Progenitor cell of endocrine pancreas (in vitro differentiated cells): ENCODE measurements around the gene PIN1. TPM values are rescaled to one million over a fixed set of nuclear protein-coding genes. Genes with fewer than 3 reads are reported as not detected.
A peak's percentile ranks its signal among the peaks of the same experiment; 100 is the strongest.

ENCODE experiments used
- DNase-seq: peaks from one replicate; pipeline ENCODE4 v3.0.0; 2021; ENCODE audit warnings: low spot score; ENCODE audit not compliant: unreplicated experiment
- H3K27ac Mint-ChIP-seq: 2 replicates; pipeline ENCODE4 v1.8.0; 2021; ENCODE audit warnings: mild to moderate bottlenecking, moderate library complexity, mixed read lengths
- H3K27me3 Mint-ChIP-seq: 2 replicates; pipeline ENCODE4 v1.8.0; 2021; ENCODE audit warnings: mixed read lengths
- H3K36me3 Mint-ChIP-seq: 2 replicates; pipeline ENCODE4 v1.8.0; 2022; ENCODE audit warnings: mixed read lengths; ENCODE audit not compliant: insufficient read depth
- H3K4me1 Mint-ChIP-seq: 2 replicates; pipeline ENCODE4 v1.8.0; 2021; ENCODE audit warnings: low read depth, mixed read lengths
- H3K4me3 Mint-ChIP-seq: 2 replicates; pipeline ENCODE4 v1.8.0; 2021; ENCODE audit warnings: low read depth, mild to moderate bottlenecking, moderate library complexity, mixed read lengths
- H3K9me3 Mint-ChIP-seq: 2 replicates; pipeline ENCODE4 v1.8.0; 2021; ENCODE audit warnings: low read depth, mixed read lengths
- CTCF ChIP-seq: fragments of 200-600 bp; sonication (generic); IDR thresholded peaks from one replicate; pipeline ENCODE4 v1.5.0; 2021; ENCODE audit warnings: antibody characterized with exemption, mild to moderate bottlenecking; ENCODE audit not compliant: unreplicated experiment
- total RNA-seq: library from RNA; stranded (reverse); gene quantifications from 2 replicates; pipeline ENCODE4 v1.2.1, GENCODE V29; 2021

Gene PIN1
- total RNA-seq, 1 donor from 2014 or later, result 90.6 TPM

GRCh38 chr19:9863759-9864158 is 28.6 kb downstream of the PIN1 start:
- H3K4me1 Mint-ChIP-seq, result no peaks in the 10 kb centered on the region
- no peak for TF ChIP-seq CTCF

DNA sequence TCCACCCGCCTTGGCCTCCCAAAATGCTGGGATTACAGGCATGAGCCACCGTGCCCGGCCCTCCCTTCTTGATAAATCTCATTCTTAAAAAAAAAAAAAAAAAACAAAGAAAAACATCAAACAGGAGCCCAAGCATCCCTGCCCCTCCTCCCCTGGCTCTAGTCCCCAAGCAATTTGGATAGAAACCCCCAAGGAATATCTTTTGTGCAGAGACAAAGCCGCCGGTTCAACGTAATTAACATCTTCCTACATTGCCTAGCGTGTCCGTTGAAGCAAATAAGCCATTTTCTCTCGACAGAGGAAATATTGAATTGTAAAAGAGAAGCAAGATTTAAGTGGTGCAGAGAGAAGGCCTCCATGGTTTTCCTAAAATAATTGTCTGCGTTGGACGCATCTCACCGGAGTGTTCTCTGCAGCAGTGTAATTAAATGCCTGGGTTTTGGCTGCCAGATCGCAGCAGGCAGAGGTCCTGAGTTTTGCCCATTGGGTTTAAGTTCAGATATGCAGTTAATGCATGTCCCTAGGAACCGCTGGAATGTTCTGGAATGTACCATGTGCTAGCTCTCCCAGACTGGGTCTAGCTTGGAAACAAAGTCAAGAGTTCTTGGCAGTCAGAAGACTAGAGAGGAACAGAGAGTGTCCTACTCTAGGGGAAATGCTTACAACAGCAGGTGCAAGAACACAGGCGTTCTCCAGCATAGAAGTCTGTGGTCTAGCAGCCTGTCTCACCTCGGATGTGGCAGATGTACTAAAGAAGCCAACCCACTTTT is 30.8 kb downstream of the PIN1 start:
- no peak overlapping the region for H3K27ac Mint-ChIP-seq

More at GRCh38 chr19:9863759-9864158, 28.6 kb downstream of the PIN1 start:
- H3K27me3 Mint-ChIP-seq, result peaks cover 3% of the 10 kb centered on the region
- no peak overlapping the region for H3K27ac Mint-ChIP-seq
- H3K4me3 Mint-ChIP-seq, result no peak overlapping the region
- DNase-seq, result no peak
- H3K36me3 Mint-ChIP-seq, result peaks cover 5% of the 10 kb centered on the region
- no peaks in the 10 kb centered on the region for H3K9me3 Mint-ChIP-seq

GRCh38 chr19:9868983-9869617 is 34.0 kb downstream of the PIN1 start:
- TF ChIP-seq CTCF, result no peak
- no peak overlapping the region for H3K4me3 Mint-ChIP-seq
- DNase-seq, result no peak
- H3K36me3 Mint-ChIP-seq, result no peaks in the 10 kb centered on the region
- no peaks in the 10 kb centered on the region for H3K9me3 Mint-ChIP-seq
- H3K27me3 Mint-ChIP-seq, result peaks cover 10% of the 10 kb centered on the region
- H3K4me1 Mint-ChIP-seq, result peaks cover 13% of the 10 kb centered on the region
- H3K27ac Mint-ChIP-seq, result no peak overlapping the region

More for the DNA sequence above, 30.8 kb downstream of the PIN1 start:
- DNase-seq, result no peak
- Mint-ChIP-seq H3K36me3 (peaks cover 3% of the 10 kb centered on the region), H3K4me1 (no peaks in the 10 kb centered on the region), H3K4me3 (no peak overlapping the region), H3K27me3 (peaks cover 8% of the 10 kb centered on the region), H3K9me3 (no peaks in the 10 kb centered on the region)
- TF ChIP-seq CTCF, result no peak

GRCh38 chr19:9871626-9872338 is 36.7 kb downstream of the PIN1 start:
- Mint-ChIP-seq H3K4me3 (no peak overlapping the region), H3K27ac (peak overlapping the region; percentile 94), H3K4me1 (peaks cover 15% of the 10 kb centered on the region), H3K9me3 (no peaks in the 10 kb centered on the region), H3K36me3 (peaks cover 1% of the 10 kb centered on the region), H3K27me3 (peaks cover 16% of the 10 kb centered on the region)
- DNase-seq, result no peak
- TF ChIP-seq CTCF, result no peak

- H3K27me3 Mint-ChIP-seq, result peaks cover 13% of the 10 kb centered on the region
- peak overlapping the region; percentile 7 for H3K27ac Mint-ChIP-seq
- H3K9me3 Mint-ChIP-seq, result no peaks in the 10 kb centered on the region
- H3K36me3 Mint-ChIP-seq, result peaks cover 1% of the 10 kb centered on the region
- no peak overlapping the region for H3K4me3 Mint-ChIP-seq
- DNase-seq, result no peak
- TF ChIP-seq CTCF, result no peak
- H3K4me1 Mint-ChIP-seq, result peaks cover 15% of the 10 kb centered on the region
These were observed 37.6 kb downstream of the PIN1 start for GRCh38 chr19:9872618-9873242.
